Testis (tissue), 2 donors: ENCODE data around the gene C10orf95.

Experiments
- POLR2A ChIP-seq: fragments of 450-650 bp; IDR thresholded peaks from one replicate; pipeline ENCODE4 v1.6.1; 2017; ENCODE audit warnings: antibody characterized with exemption, mild to moderate bottlenecking, moderate library complexity
- TF ChIP-seq, protein P1 (sequence below), 3 experiments: fragments of 450-650 bp in 2 of 3; fragments of 200-600 bp in 1 of 3; sonication (generic) in 1 of 3; IDR thresholded peaks; one replicate each; pipeline ENCODE4 v1.5.1; 2016 to 2019; ENCODE audit warnings: antibody characterized with exemption in 3 of 3, mild to moderate bottlenecking in 2 of 3, moderate library complexity in 1 of 3

DNA sequence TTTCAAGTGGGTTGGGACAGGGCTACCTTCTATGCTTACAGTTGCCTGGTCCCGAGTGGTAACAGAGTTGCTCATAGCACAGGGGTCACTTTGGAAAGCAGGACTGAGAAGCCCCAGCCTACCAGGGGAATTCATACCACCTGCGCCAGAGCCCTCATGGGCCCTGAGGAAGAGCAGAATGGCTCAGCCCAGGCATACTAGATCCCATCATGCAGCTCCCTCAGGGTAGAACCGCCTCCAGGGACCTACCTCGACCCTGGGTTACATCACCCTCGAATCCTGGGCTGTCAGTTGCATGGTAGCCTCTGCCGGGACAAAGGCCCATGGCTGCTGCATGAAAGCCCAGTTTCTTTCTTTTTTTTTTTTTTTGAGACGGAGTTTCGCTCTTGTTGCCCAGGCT is 21.9 kb downstream of the C10orf95 start:
- TF ChIP-seq, protein P1, sequence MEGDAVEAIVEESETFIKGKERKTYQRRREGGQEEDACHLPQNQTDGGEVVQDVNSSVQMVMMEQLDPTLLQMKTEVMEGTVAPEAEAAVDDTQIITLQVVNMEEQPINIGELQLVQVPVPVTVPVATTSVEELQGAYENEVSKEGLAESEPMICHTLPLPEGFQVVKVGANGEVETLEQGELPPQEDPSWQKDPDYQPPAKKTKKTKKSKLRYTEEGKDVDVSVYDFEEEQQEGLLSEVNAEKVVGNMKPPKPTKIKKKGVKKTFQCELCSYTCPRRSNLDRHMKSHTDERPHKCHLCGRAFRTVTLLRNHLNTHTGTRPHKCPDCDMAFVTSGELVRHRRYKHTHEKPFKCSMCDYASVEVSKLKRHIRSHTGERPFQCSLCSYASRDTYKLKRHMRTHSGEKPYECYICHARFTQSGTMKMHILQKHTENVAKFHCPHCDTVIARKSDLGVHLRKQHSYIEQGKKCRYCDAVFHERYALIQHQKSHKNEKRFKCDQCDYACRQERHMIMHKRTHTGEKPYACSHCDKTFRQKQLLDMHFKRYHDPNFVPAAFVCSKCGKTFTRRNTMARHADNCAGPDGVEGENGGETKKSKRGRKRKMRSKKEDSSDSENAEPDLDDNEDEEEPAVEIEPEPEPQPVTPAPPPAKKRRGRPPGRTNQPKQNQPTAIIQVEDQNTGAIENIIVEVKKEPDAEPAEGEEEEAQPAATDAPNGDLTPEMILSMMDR (IDR thresholded peaks at IDR 0.05) = no peak
- TF ChIP-seq POLR2A = no peak
